Measurements from ENCODE around the gene CIAO2A. TPM values are rescaled to one million over a fixed set of nuclear protein-coding genes. Genes with fewer than 3 reads are reported as not detected.

CIAO2A gene
- total RNA-seq, 2 donors from 2014 or later, result 54.6 to 63.2 TPM

DNA sequence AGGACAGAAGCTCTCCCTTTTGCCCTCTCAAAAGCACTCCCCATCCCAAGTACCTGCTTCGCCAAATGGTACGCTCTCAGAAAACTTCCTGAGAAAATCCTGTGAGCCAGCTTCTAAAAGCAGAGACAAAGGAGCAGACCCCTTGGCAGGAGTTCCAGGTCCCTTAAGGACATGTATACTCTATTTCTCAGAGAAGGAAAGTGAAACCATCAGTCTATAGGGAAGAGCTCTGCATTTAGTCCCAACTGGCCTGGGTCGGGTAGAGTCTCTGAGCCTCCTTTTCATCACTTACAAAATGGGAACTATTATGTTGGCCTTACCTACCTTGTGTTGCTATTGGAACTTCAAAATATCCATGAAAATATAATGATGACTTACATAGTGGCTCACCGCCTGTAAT, 67.0 kb downstream of the CIAO2A start:
- H3K9me3 ChIP-seq (ENCODE audit: control insufficient read depth, low read length), result no peaks in the 10 kb centered on the region
- TF ChIP-seq, protein P1, sequence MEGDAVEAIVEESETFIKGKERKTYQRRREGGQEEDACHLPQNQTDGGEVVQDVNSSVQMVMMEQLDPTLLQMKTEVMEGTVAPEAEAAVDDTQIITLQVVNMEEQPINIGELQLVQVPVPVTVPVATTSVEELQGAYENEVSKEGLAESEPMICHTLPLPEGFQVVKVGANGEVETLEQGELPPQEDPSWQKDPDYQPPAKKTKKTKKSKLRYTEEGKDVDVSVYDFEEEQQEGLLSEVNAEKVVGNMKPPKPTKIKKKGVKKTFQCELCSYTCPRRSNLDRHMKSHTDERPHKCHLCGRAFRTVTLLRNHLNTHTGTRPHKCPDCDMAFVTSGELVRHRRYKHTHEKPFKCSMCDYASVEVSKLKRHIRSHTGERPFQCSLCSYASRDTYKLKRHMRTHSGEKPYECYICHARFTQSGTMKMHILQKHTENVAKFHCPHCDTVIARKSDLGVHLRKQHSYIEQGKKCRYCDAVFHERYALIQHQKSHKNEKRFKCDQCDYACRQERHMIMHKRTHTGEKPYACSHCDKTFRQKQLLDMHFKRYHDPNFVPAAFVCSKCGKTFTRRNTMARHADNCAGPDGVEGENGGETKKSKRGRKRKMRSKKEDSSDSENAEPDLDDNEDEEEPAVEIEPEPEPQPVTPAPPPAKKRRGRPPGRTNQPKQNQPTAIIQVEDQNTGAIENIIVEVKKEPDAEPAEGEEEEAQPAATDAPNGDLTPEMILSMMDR (conservative IDR thresholded peaks at IDR 0.05), result no peak
- no peaks in the 10 kb centered on the region for H3K36me3 Mint-ChIP-seq (ENCODE audit: low read depth)
- no peak overlapping the region for H3K27ac ChIP-seq (ENCODE audit: low read depth, low read length)
- WGBS, 2 experiments (ENCODE audit: insufficient coverage in 1 of 2, insufficient read length in 1 of 2), result 96 to 97% methylated on average over 4 of the region's 4 CpGs
- H3K36me3 ChIP-seq (ENCODE audit: control insufficient read depth, insufficient read depth, low read length), result no peaks in the 10 kb centered on the region
- no peak overlapping the region for H3K27ac Mint-ChIP-seq
- peaks cover 6% of the 10 kb centered on the region for H3K4me1 Mint-ChIP-seq
- no peaks in the 10 kb centered on the region for H3K9me3 Mint-ChIP-seq
- no peak overlapping the region for H3K4me3 ChIP-seq (ENCODE audit: low read length)
- H3K27me3 Mint-ChIP-seq (ENCODE audit: insufficient read depth), result no peaks in the 10 kb centered on the region
- H3K9ac ChIP-seq (ENCODE audit: extremely low read depth, low read length, poor library complexity, severe bottlenecking), result no peak overlapping the region
- no peak for DNase-seq
- H3K27me3 ChIP-seq (ENCODE audit: control insufficient read depth, insufficient read depth, low read length, poor library complexity, severe bottlenecking), result no peaks in the 10 kb centered on the region
- H3K4me3 Mint-ChIP-seq, result no peak overlapping the region
- no peaks in the 10 kb centered on the region for H3K4me1 ChIP-seq (ENCODE audit: control insufficient read depth, insufficient read depth, low read length)

DNA sequence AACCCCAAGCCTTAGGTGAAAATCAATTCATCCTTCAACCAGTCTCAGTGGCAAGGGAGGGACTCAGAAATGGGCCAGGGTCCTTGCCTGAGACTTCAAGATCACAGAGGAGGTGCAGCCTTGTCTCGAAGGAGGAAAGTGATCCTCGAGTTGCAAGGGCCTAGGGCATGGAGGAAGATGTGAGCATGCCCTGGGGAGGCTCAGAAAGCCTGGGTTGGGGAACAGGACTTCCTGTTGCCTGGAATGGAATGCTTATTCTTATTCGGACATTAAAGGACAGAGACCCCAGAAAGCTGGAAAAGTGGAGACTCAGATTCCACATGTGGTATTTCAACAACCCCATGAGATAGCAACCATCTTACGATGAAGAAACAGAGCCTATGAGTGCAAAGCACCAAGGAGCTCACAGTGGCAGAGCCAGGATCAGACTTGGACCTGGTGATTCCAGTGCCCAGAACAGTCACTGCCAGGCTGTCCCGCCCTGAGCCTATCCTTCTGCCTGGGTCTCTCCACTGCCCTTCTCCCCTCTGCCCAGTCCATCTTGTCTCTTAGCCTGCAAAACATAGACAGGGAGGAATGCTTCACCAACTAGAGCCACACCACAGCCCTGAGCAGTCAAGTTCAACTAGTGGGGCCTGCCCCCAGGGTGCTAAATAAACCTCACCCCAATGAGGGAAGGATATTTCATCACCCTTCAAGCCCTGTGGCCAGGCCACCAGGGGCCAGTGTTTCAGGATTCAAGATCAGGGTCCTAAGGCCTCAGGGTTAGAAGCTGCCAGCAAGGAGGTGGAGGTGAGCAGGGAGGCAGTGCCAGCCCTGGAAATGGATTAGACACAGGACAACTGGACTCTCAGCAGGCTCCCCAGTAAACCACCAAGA, 69.2 kb downstream of the CIAO2A start:
- 67 to 93% methylated on average over 1 to 5 of the region's 5 CpGs for WGBS, 2 experiments (ENCODE audit: insufficient coverage in 1 of 2, insufficient read length in 1 of 2)
- H3K27ac Mint-ChIP-seq, result no peak overlapping the region
- H3K27me3 Mint-ChIP-seq (ENCODE audit: insufficient read depth), result no peaks in the 10 kb centered on the region

DNA sequence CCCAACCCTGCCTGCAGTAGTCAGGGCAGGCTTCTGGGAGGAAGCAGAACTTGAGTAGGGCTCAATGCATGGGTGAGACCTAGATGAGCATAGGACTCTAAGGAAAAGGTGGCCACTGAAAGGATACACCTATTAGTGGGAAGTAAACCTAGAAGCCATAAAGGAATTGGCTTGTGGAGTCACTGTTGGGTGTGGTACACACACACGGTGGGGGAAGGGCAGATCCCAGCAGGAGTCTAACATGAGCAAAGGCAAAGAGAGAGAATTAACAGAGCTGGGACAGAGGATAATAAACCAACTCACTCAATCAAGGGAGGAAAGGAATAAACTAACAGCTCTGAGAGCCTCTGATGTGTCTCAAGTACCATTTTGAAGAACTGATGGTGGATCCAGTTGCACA, 70.4 kb downstream of the CIAO2A start:
- H3K9ac ChIP-seq (ENCODE audit: extremely low read depth, low read length, poor library complexity, severe bottlenecking), result no peak overlapping the region
- TF ChIP-seq, protein P1 (conservative IDR thresholded peaks at IDR 0.05), result no peak
- no peak overlapping the region for H3K4me3 ChIP-seq (ENCODE audit: low read length)
- no peak for DNase-seq
- Mint-ChIP-seq H3K27me3 (ENCODE audit: insufficient read depth) (no peaks in the 10 kb centered on the region), H3K36me3 (ENCODE audit: low read depth) (no peaks in the 10 kb centered on the region), H3K4me3 (no peak overlapping the region), H3K9me3 (peaks cover 3% of the 10 kb centered on the region), H3K27ac (no peak overlapping the region), H3K4me1 (no peaks in the 10 kb centered on the region)
- no peaks in the 10 kb centered on the region for H3K27me3 ChIP-seq (ENCODE audit: control insufficient read depth, insufficient read depth, low read length, poor library complexity, severe bottlenecking)
- no peaks in the 10 kb centered on the region for H3K4me1 ChIP-seq (ENCODE audit: control insufficient read depth, insufficient read depth, low read length)
- WGBS, 2 experiments (ENCODE audit: insufficient coverage in 1 of 2, insufficient read length in 1 of 2), result 64 to 100% methylated on average over 1 of the region's 1 CpG
- H3K36me3 ChIP-seq (ENCODE audit: control insufficient read depth, insufficient read depth, low read length), result no peaks in the 10 kb centered on the region
- no peak overlapping the region for H3K27ac ChIP-seq (ENCODE audit: low read depth, low read length)
- no peaks in the 10 kb centered on the region for H3K9me3 ChIP-seq (ENCODE audit: control insufficient read depth, low read length)

More for the DNA sequence above, 69.2 kb downstream of the CIAO2A start:
- Histone ChIP-seq H3K27me3 (ENCODE audit: control insufficient read depth, insufficient read depth, low read length, poor library complexity, severe bottlenecking) (no peaks in the 10 kb centered on the region), H3K4me1 (ENCODE audit: control insufficient read depth, insufficient read depth, low read length) (no peaks in the 10 kb centered on the region), H3K9ac (ENCODE audit: extremely low read depth, low read length, poor library complexity, severe bottlenecking) (no peak overlapping the region), H3K36me3 (ENCODE audit: control insufficient read depth, insufficient read depth, low read length) (no peaks in the 10 kb centered on the region), H3K9me3 (ENCODE audit: control insufficient read depth, low read length) (no peaks in the 10 kb centered on the region), H3K4me3 (ENCODE audit: low read length) (no peak overlapping the region), H3K27ac (ENCODE audit: low read depth, low read length) (no peak overlapping the region)
- peak; percentile 71 for DNase-seq
- H3K9me3 Mint-ChIP-seq, result peaks cover 3% of the 10 kb centered on the region
- no peaks in the 10 kb centered on the region for H3K36me3 Mint-ChIP-seq (ENCODE audit: low read depth)
- TF ChIP-seq, protein P1 (conservative IDR thresholded peaks at IDR 0.05), result peak; percentile 55
- no peak overlapping the region for H3K4me3 Mint-ChIP-seq
- peaks cover 6% of the 10 kb centered on the region for H3K4me1 Mint-ChIP-seq

All from endodermal cell (in vitro differentiated cells).